ENCODE data around the gene RPL15.

DNA sequence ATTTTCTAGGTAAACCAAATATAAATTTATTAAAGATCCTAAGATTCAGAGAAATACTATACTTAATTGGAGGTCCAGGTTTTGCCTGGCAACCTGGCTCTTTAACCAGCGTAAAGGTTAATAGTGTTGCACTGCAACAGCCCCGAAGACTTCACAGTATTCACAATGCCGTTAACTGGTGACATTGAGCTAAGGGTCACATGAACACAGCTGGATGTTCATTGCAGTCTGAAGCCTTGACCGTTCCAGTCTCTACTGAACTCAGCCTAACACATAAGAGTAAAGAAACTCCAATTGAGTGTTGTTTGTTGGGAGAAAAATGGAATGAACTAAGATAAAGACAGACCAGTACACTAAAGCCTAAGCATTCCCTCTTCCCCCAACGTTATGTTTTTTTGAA lies 27.0 kb upstream of the RPL15 start:
- TF ChIP-seq POLR2A (IDR thresholded peaks at IDR 0.05), result no peak
- no peak for TF ChIP-seq CTCF (IDR thresholded peaks at IDR 0.05)

All from sigmoid colon (tissue), 3 donors.